GM19324 (cell line): ENCODE data around the gene RFX5.

Experiments used
- ATAC-seq: cut with Tn5 transposase; IDR thresholded peaks from one replicate; pipeline ENCODE4 v1.9.1; 2021; ENCODE audit warnings: mild to moderate bottlenecking, moderate library complexity; ENCODE audit not compliant: unreplicated experiment, low FRiP score

RFX5 gene

GRCh38 chr1:151325646-151326429 is 21.2 kb downstream of the RFX5 start:
- no peak for ATAC-seq

GRCh38 chr1:151325231-151325630 is 21.8 kb downstream of the RFX5 start:
- ATAC-seq: no peak

DNA sequence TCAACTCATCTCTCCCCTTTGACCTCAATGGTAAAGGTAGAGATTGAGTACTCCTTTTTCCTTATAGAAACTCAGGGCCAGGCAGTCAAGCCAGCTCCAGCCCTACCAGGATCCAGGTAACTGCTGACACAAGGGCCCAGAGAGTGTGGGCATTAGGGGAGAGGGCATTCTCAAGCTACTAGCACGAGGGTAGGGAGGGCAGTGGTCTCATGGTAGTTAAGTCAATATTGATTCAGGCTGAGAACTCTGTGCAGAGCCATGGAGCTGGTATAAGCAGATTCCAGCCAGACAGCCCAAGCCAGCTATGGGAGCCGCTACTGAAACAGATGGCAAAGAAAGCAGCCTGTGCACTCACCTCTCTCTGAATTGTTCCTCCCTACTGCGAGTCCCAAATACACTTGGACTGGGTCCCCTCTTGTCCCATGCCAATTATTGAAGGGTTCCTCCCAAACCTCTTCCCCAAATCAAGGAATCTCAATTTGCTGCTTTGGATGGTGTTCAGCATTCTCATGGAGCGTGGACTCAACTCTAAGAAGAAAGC is 22.6 kb downstream of the RFX5 start:
- no peak for ATAC-seq

- ATAC-seq: no peak
Observed at GRCh38 chr1:151318975-151319374, 28.1 kb downstream of the RFX5 start.

- ATAC-seq: no peak
Observed at GRCh38 chr1:151315565-151316235, 31.4 kb downstream of the RFX5 start.

DNA sequence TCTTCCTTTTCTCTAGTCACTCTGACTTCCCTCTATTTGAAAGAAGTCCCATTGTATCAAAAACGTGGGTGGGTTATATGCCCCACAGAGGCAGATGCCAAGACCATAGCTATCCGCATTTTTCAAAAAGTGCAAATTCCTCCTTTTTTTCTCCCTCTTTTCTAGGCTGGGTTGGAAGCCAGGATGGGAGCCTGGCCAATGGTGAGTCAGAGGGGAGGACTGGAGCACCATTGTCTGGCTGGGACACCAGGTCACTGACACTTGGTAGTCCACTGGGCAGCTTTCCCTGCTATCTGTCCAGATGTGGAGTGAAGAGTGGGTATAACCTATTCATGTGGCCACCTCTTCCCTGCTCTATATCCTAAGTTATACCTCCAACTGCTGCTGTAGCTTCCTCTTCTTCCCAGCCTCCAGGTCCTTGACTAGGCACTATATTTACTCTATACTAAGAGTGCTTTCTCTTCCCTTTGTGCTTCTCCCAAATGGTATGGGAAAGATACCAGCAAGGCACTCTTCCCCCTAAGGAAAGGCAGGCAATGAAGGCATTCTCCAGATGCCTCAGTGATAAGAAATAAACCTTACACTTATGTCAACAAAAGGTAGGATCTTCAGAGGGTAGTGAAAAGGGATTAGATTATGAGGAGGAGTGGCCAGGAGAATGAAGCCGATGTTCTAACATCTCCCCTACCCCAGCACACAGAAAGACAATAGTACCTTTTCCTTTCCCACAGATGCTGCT is 32.7 kb downstream of the RFX5 start:
- ATAC-seq: no peak

DNA sequence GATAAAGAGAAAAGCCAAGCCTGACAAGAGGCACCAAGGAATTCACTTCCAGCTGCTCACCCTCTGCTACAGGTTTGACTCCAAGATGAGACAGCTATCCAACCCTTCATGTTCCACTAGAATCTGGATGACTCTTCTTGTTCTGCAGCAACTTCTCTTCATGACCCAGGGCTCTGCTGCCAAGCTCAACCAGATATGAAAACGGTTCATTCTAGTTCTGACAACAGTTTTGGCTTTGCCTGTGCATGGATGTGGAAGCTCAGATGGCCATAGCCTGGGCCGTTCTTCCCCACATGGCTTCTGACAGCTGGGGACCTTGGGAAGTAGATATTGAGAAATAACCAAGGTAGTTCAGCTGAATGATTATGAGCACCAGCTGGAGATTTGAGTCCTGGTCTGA is 33.6 kb downstream of the RFX5 start:
- no peak for ATAC-seq

GRCh38 chr1:151312826-151313225 is 34.2 kb downstream of the RFX5 start:
- no peak for ATAC-seq

DNA sequence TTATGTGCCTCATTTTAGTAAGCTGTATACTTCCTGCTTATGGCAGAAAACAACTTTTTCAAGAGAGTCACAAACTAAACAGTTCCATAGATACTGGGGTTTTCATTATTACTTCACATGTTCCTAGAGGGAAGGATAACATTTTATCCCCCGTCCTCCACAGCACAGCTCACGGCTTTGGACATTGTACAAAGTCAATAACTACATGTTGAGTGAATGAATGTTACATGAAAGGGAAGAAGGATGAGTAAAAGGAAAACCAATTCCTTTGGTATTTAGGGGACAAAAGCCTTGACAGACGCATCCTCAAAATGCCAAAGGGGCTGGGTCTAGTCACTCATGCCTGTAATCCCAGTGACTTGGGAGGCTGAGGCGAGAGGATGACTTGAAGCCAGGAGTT is 34.6 kb downstream of the RFX5 start:
- no peak for ATAC-seq

DNA sequence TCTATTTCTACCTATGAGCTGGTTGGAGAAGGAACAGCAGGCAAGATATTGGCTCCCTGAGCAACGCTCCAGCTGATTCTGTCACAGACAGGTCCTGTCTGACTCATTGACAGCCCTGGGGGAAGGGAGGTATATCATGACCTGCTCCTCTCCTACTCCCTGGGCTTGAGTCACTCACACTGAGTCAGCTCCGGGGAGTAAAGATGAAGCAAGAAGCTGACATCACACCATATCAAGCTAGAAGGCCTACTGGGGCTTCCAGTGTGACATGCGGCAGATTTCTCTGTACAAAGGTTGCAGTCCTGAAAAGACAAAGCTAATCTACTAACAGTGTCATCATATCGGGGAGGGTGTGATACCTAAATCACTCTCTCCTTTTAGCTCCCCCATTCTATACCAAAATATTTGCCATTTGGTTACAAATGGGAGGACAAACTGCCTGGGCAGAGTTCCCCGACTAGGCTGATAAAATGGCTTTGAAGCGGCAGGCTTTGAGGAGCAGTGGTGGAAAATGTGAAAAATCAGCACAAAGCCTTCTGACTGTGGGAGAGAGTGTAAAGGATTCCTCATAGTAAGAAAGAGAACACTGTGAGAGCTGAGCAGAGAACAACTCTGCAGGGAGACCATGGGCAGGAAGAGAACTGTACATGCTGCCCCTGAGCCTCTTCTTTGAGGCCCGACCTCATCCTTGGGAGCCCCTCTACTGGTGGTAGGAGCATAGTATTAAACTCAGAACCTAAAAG is 35.3 kb downstream of the RFX5 start:
- no peak for ATAC-seq

GRCh38 chr1:151311011-151311410 is 36.0 kb downstream of the RFX5 start:
- ATAC-seq: no peak

DNA sequence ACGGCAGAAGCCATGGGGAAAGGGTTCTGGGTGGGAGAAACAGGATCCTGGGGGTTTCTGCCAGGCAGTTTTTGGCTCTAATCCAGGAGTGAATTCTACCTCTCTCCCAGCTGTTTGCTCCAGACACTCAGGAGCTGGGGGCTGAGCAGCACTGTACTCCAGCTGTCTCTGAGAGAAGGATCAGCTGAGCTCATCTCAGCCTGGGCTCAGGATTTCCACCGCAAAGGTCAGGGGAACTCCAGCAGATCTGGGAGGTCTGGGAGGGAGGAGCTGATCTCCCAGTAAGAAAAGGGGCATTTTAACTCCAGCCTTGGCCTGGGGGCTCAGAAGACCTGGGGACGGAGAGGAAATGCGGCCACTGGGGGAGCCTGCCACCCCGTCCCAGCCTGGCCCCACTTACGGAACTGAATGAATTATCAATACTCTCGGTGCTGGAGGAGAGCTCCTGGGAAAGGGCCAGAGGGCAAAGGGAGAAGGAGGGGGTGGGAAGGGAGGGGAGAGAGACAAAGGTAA is 37.2 kb downstream of the RFX5 start:
- ATAC-seq: no peak

DNA sequence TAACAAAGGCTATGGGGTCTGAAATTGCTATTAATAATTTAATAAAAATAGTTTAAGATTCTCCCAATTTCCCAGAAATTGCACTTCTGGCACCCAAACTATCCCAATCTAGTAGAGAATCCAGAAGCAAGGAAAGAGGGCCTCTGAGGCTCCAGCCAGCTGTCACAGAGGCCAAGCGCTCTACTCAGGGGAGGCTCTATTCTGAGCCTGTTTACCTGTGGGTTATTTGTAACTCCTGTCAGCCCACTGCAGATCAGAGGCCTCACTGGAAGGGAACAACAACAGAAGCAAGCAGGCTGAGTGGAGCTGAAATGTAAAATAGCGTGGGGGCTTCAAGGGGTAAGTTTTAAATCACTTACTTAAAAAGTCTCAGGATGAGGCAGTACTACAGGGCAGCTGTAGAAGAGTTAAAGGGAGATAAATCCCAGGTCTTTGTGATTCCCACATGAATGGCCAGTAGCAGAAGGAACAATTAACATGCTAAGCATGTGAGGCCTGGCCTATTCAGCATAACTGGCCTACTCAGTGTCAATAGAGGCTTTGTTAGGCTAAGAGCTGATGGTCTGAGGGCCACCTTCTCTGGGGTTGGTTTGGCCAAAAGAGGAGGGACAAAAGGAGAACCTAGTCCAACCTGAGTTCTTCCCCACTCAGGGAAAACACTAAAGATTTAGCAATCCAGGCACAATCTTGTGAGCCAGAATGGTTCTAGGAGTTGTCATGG is 52.1 kb downstream of the RFX5 start:
- ATAC-seq: no peak

- ATAC-seq: no peak
Observed at GRCh38 chr1:151293093-151293492, 54.0 kb downstream of the RFX5 start.

DNA sequence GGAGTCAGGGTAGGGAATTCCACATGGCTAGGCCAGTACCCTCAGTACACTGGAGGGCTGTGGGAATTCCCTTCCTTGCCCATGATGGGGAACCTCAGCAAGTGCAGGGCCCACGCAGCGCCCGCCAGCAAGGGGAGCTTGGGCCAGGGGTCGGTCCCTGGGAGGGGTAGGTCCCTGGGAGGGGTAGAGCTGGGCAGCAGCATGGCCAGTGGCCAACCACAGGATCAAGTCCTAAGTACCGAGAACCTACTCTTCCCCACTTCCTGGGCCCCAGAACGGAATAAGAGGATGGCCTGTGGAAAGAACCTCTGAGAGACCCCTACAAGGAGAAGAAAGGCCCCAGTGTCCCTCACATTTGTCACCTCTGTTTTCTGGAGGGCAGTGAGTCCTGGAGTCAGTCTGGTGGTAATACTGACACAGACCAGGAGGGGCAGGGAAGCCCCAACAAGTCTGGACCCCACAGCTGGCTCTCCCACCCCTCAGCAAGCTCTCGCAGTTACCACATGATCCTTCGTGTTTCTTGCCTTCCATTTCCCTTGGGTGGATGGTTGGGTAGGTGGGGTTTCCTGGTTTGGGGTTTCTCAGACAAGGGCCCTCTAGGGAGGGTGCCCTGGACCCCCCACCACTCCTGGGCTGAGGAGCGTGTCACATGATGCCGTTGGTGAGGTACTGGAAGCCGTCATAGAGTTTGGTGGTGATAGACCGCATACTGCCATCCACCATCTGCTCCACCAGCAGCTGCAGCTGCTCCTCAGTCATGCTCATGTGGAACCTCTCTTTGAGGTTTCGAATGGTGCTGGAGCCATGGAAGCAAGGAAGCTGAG is 54.6 kb downstream of the RFX5 start:
- ATAC-seq: no peak

DNA sequence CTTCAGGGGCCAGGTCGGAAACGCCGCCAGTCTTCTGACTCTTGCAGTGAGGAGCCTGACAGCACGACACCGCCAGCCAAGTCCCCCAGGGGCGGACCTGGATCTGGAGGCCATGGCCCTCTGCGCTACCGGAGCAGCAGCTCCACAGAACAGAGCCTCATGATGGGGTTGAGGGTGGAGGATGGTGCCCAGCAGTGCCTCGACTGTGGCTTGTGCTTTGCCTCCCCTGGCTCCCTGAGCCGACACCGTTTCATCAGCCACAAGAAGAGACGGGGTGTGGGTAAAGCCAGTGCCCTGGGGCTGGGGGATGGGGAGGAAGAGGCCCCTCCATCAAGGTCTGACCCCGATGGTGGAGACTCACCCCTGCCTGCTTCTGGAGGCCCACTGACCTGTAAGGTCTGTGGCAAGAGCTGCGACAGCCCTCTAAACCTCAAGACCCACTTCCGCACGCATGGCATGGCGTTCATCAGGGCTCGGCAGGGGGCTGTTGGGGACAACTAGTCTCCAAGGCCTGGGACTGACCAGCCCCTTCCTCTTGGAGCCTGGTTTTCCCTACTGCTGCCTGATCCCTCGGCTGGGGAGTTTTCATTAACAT is 56.2 kb downstream of the RFX5 start:
- ATAC-seq: no peak
